Measurements from ENCODE around the gene CXCR6.

GRCh38 chr3:45931496-45931895, 11.8 kb upstream of the CXCR6 start:
- TF ChIP-seq CTCF (IDR thresholded peaks at IDR 0.05) (no peak), EZH2phosphoT487 (IDR thresholded peaks at IDR 0.05) (no peak)
